NCI-H345 treated with DMSO at 0.1 percent for 48 hours (cell line): Measurements from ENCODE around the gene ATAD3A.
"Not testable (repeated sequence)": the region's sequence is repeated elsewhere in the genome, so short reads cannot be mapped to it uniquely, and the experiment has no call there.

Experiments
- DNase-seq: peaks from one replicate; lab custom pipeline; 2025; ENCODE audit not compliant: unreplicated experiment; lab: John Stamatoyannopoulos, UW

Gene ATAD3A

GRCh38 chr1:1552263-1552639, 40.3 kb downstream of the ATAD3A start:
- no peak for DNase-seq

GRCh38 chr1:1553821-1554494, 42.0 kb downstream of the ATAD3A start:
- no peak for DNase-seq

DNA sequence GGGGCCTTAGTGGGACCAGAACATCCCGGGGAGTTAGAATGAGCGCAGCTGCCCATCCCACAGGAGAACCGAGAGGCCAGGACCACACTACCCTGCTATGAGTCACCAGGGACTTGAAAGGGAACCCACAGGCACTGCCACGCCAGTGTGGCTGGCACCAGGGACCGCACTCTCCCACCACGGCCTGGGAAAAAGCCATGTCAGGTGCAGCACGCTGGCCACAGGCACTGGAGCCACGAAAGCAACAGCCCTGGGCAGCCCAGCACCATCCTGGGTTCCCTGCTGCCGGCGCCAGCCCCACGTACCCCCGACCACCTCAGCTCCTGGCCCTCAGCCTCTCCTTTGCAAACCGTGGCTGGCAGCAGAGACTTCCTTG, 42.6 kb downstream of the ATAD3A start:
- DNase-seq: no peak

- DNase-seq: no peak
Observed at GRCh38 chr1:1554926-1555915, 43.3 kb downstream of the ATAD3A start.

DNA sequence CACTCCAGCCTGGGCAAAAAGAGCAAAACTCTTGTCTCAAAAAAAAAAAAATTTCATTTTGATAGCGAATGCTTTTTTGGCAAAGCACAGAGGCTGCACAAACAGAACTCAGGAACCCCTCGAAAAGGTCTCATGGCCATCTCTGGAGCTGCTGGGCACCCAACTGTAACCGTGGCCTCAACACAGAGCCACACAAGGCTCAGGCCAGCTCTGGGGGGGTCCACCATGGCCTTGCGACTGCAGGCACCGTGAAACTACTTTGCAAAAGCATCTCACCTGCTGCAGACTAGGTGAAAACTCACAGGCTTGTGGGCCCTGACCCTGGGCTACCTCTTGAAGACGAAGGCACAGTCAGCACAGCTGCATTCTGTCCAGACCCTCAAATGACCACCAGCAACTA, 44.5 kb downstream of the ATAD3A start:
- DNase-seq: no peak

GRCh38 chr1:1556961-1557360, 45.0 kb downstream of the ATAD3A start:
- not testable (repeated sequence) for DNase-seq

GRCh38 chr1:1557688-1558087, 45.7 kb downstream of the ATAD3A start:
- DNase-seq: not testable (repeated sequence)

DNA sequence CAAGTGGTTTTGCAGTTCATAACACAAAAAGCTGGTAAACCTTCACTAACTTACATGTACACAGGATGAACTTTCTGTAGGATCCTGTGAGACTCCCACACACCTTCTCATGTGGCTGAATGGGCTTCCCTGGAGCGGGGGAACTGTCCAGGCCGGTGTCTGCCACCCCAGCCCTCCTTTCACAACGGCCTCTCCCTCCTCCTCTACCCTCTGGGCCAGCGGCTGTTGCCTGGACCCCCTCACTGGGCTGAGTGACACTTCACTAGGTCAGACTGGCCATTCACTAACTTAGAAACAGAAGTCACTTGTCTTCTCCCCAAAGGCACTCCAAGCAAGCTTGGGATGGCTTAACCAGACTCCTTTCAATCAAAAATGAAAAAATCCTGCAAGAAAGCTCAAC, 46.6 kb downstream of the ATAD3A start:
- no peak for DNase-seq

- DNase-seq: no peak
Observed at GRCh38 chr1:1559066-1559465, 47.1 kb downstream of the ATAD3A start.

DNA sequence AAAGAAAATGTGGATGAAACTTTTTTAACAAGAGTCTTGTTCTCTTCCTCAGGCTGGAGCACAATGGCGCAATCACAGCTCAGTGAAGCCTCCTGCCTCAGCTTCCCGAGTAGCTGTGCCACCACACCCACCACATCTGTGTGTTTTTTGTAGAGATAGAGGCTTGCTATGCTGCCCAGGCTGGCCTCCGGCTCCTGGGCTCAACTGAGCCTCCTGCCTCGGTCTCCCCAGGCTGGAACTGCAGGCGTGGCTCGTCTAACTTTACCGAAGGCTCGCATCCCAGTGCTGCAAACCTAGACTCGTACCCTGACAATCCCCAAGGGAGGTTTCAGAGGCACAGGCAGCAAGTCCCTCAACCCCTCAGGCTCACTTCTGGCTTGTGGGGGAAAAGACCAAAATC, 48.2 kb downstream of the ATAD3A start:
- no peak for DNase-seq

- DNase-seq: no peak
Observed at GRCh38 chr1:1561801-1562470, 50.0 kb downstream of the ATAD3A start.

GRCh38 chr1:1562556-1563195, 50.7 kb downstream of the ATAD3A start:
- DNase-seq: no peak

DNA sequence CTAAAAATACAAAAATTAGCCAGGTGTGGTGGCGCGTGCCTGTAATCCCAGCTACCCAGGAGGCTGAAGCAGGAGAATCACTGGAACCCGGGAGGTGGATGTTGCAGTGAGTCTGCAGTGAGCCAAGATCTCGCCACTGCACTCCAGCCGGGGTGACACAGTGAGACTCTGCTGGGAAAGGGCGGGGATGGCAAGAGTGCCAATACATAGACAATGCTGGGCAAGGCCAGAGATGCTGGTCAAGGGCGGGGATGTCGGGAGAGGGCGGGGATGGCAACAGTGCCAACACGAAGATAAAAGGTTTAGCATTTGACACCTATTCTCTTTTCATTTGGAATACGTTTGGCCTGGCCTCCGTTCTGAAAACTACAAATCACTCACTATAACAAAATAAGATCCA, 51.7 kb downstream of the ATAD3A start:
- no peak for DNase-seq

- DNase-seq: no peak
Observed at GRCh38 chr1:1564268-1564667, 52.3 kb downstream of the ATAD3A start.

DNA sequence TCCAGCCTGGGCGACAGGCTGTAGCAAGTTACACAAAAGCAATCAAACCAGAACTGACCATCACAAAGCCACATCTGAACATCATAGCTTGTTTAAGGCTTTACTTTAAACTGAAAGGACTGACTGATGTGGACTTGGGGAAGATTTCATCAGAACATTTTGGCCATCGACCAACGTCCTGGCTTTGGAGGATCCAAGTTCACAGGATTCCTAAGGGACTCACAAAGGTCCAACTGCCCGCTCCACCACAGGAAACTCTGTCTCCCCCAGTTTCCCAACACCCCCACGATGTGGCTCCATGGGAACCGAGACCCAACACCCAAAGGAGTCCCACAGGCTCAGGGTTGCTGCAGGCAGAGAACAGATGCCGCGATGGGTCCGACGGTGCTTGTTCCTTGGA, 53.4 kb downstream of the ATAD3A start:
- no peak for DNase-seq

DNA sequence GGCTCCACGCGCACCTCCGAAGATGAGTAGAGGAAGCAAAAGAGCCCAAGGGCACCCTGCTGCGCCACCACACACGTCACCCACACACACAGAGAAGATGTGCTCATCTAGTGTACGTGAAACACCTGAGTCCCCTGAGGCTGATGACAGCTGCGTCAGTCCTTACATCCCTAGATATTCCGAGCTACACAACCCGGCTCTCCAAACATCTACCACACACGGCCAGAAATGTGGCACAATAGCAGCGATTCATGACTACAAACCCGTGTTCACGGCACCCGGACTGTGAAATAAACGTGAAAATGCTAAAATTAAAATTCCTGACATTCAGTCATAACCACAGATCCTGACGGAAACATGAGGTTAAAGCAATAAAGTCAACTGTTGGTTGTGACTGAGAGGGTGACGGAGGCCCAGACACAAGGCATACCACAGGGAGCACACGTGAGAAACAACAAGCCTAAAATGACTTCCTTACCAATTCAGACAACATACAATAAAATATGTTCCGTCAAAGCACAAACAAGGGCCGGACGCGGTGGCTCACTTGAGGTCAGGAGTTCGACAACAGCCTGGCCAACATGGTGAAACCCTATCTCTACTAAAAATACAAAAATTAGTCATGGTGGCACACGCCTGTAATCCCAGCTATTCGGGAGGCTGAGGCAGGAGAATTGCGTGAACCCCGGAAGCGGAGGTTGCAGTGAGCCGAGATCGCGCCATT, 55.4 kb downstream of the ATAD3A start:
- DNase-seq: no peak

DNA sequence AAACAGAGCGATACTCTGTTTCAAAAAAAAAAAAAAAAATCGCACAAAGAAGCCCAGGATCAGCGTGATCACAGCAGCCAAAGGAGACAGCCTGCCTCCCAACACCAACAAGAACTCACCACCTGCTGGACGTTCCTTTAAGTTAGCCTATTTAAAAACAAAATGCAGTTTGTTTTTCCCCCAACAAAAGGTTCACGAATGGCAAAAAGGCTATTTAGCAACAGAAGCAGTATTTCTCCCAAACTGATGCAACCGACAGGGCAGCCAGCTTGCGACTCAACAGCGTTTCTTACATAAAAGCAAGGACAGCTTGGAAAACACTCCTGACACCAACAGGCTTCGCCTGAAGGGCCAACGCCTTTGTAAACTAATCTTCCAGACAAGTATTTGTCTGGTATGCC, 55.9 kb downstream of the ATAD3A start:
- DNase-seq: no peak

- DNase-seq: no peak
Observed at GRCh38 chr1:1569341-1569740, 57.4 kb downstream of the ATAD3A start.

- DNase-seq: peak; percentile 37
Observed at GRCh38 chr1:1573843-1574720, 62.1 kb downstream of the ATAD3A start.
